Mucosa of descending colon (tissue), 3 donors: ENCODE results near the gene KPTN. TPM values are rescaled to one million over a fixed set of nuclear protein-coding genes. Genes with fewer than 3 reads are reported as not detected.

Experiments used
- ATAC-seq: fragments of 200-7000 bp; cut with Tn5 transposase; one replicate; pipeline ENCODE4 v1.9.1; 2020; ENCODE audit warnings: mild to moderate bottlenecking, moderate library complexity
- DNase-seq, 3 donors: peaks; one replicate each; pipeline ENCODE4 v3.0.0-alpha.2; 2020
- H3K36me3 ChIP-seq: fragments of 200-600 bp; one replicate; pipeline ENCODE4 v1.8.0; 2021; ENCODE audit warnings: low read depth, mild to moderate bottlenecking
- H3K4me1 ChIP-seq: fragments of 200-600 bp; one replicate; pipeline ENCODE4 v1.8.0; 2021; ENCODE audit warnings: low read depth, mild to moderate bottlenecking
- H3K4me3 ChIP-seq: fragments of 200-600 bp; one replicate; pipeline ENCODE4 v1.8.0; 2021; ENCODE audit warnings: mild to moderate bottlenecking
- H3K9me3 ChIP-seq: fragments of 200-600 bp; one replicate; pipeline ENCODE4 v1.8.0; 2021; ENCODE audit warnings: mild to moderate bottlenecking
- CTCF ChIP-seq: fragments of 200-600 bp; IDR thresholded peaks from one replicate; pipeline ENCODE4 v1.8.0; 2022; ENCODE audit warnings: antibody characterized with exemption, mild to moderate bottlenecking
- intact Hi-C, 2 donors: fragments of 100-400 bp; cut with DNase I in 1 of 2; cut with micrococcal nuclease in 1 of 2; formaldehyde crosslinking; loops; one replicate each; pipeline versions ENCODE4 v1.11.0 to v1.11.1; 2022; cut with DNase I, micrococcal nuclease
- total RNA-seq, 3 donors: library from RNA; stranded (reverse); fragmentation: NEBNext Ultra II Directional in 2 of 3; extraction: Animal tissue kit (Norgen Biotek cat#: 25700) in 2 of 3; gene quantifications; one replicate each; pipeline versions ENCODE4 v1.2.1 to v1.2.4, GENCODE V29; 2021 to 2023
- donor health status: DM: no; HTN: no; CAD: no; lungs with moderate emphysema.
- donor health status: DM: no; HTN: no; CAD: no.
- donor health status: DM: no; HTN: yes; CAD: no.

Gene KPTN
- total RNA-seq, 3 donors from 2014 or later = 5.5 to 8.9 (median 8.9) TPM

GRCh38 chr19:47429140-47429793 is 54.8 kb downstream of the KPTN start:
- no peaks in the 10 kb centered on the region for H3K36me3 ChIP-seq
- ATAC-seq (no peak), DNase-seq (no peak)
- no peak overlapping the region for H3K4me3 ChIP-seq
- intact Hi-C loops = no loop called here
- no peaks in the 10 kb centered on the region for H3K9me3 ChIP-seq
- peaks cover 16% of the 10 kb centered on the region for H3K4me1 ChIP-seq
- TF ChIP-seq CTCF = no peak

GRCh38 chr19:47428177-47428894 is 55.7 kb downstream of the KPTN start:
- peak; percentile 72 to 82 (median 73) for DNase-seq
- no peak for TF ChIP-seq CTCF
- Histone ChIP-seq H3K36me3 (no peaks in the 10 kb centered on the region), H3K4me1 (peaks cover 16% of the 10 kb centered on the region), H3K9me3 (no peaks in the 10 kb centered on the region), H3K4me3 (no peak overlapping the region)
- intact Hi-C loops = no loop called here
- ATAC-seq = peak; percentile 66

DNA sequence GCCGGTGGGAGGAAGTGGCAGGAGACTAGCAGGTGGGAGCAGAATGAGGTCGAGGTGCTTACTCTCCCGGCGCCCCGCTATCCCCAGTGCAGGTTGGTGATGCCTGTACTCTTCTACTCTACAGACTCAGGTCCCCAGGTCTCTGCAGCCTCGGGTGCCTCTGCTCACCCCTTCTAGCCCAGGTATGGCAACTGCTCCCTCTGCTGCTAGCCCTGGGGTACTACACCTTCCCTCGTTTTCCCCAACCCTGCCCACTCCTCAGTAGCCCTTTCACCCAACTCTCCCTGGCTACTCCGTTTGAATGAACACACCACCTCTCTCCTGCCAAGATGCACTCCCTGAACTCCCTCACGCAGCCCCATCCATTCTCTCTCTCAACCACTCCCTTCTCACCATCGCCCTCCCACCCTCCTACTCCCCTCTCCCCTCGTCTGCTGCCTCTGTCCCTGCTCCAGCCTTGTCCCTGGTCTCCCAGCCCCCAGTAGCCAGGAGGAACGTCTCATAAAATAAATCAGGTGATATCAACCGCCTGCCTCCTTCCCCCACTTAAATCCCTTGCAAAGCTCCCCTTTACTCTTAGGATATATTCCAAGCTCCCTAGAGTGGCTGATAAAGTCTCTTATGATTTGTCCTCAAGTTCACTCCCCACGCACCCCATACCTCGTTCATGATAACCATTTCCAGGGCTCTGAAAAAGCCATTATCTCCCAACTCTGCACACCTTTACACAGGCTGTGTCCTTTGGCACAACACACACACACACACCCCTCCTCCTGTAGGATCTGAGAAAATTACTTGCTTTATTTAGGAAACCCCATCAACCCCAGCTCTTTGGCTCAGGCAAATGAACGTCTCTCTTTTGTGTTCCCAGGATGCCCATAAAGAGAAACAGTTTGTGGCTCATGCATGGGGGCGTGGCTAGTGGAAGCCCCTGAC is 56.5 kb downstream of the KPTN start:
- no peaks in the 10 kb centered on the region for H3K9me3 ChIP-seq
- intact Hi-C loops = no loop called here
- peaks cover 16% of the 10 kb centered on the region for H3K4me1 ChIP-seq
- TF ChIP-seq CTCF = peak; percentile 82
- DNase-seq (peak in 2 of 3 donors; percentile 57 to 68), ATAC-seq (peak; percentile 72)
- H3K36me3 ChIP-seq = no peaks in the 10 kb centered on the region
- H3K4me3 ChIP-seq = no peak overlapping the region

Other genes with a start within 250 kb of the KPTN start
- 10 to 100 TPM; 33.3 to 46.9 (median 38.7) TPM for gene CCDC9, start 227.7 kb downstream of the KPTN start, total RNA-seq
- gene INAFM1, start 209.3 kb downstream of the KPTN start, total RNA-seq = 10 to 100 TPM; 14.7 to 28.9 (median 16.7) TPM
- gene C5AR1, start 174.4 kb downstream of the KPTN start, total RNA-seq = 10 to 100 TPM in 1 of 3 donors, 1 to 10 TPM in 2; 5.1 to 13.5 (median 7.9) TPM
- gene C5AR2, start 152.0 kb downstream of the KPTN start, total RNA-seq = 1 to 10 TPM in 2 of 3 donors, under 1 TPM in 1; 0.29 to 1.6 (median 1.4) TPM
- gene DHX34, start 134.9 kb downstream of the KPTN start, total RNA-seq = 10 to 100 TPM in 2 of 3 donors, 1 to 10 TPM in 1; 8.7 to 12.3 (median 11.0) TPM
- gene MEIS3, start 64.7 kb downstream of the KPTN start, total RNA-seq = 10 to 100 TPM in 1 of 3 donors, 1 to 10 TPM in 2; 2.1 to 11.6 (median 4.2) TPM
- 10 to 100 TPM in 1 of 3 donors, 1 to 10 TPM in 1, under 1 TPM in 1; 0.75 to 17.5 (median 2.1) TPM for gene SLC8A2, start 12.3 kb downstream of the KPTN start, total RNA-seq
- 100 to 1,000 TPM; 109 to 145 (median 124) TPM for gene NAPA, start 30.8 kb upstream of the KPTN start, total RNA-seq
- under 1 TPM in 1 of 3 donors, not detected in 2; 0.22 TPM for gene ZNF541, start 88.9 kb upstream of the KPTN start, total RNA-seq
- gene BICRA, start 124.9 kb upstream of the KPTN start, total RNA-seq = 10 to 100 TPM; 18.1 to 19.7 (median 18.5) TPM
- 100 to 1,000 TPM in 1 of 3 donors, 10 to 100 TPM in 2; 10.8 to 108 (median 30.3) TPM for gene EHD2, start 229.2 kb upstream of the KPTN start, total RNA-seq